Measurements from ENCODE around the gene FOXA1.

GRCh38 chr14:37601865-37602264, 6.8 kb upstream of the FOXA1 start:
- TF ChIP-seq, protein P1, sequence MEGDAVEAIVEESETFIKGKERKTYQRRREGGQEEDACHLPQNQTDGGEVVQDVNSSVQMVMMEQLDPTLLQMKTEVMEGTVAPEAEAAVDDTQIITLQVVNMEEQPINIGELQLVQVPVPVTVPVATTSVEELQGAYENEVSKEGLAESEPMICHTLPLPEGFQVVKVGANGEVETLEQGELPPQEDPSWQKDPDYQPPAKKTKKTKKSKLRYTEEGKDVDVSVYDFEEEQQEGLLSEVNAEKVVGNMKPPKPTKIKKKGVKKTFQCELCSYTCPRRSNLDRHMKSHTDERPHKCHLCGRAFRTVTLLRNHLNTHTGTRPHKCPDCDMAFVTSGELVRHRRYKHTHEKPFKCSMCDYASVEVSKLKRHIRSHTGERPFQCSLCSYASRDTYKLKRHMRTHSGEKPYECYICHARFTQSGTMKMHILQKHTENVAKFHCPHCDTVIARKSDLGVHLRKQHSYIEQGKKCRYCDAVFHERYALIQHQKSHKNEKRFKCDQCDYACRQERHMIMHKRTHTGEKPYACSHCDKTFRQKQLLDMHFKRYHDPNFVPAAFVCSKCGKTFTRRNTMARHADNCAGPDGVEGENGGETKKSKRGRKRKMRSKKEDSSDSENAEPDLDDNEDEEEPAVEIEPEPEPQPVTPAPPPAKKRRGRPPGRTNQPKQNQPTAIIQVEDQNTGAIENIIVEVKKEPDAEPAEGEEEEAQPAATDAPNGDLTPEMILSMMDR (IDR thresholded peaks at IDR 0.05 in 8 of 11, conservative IDR thresholded peaks at IDR 0.05 in 3 of 11) = no peak
- no peak for TF ChIP-seq POLR2A (IDR thresholded peaks at IDR 0.05)

Measured in spleen (tissue), 7 donors.